Naive thymus-derived CD4-positive, alpha-beta T cell (primary cell): Measurements from ENCODE around the gene SEZ6. TPM values are rescaled to one million over a fixed set of nuclear protein-coding genes. Genes with fewer than 3 reads are reported as not detected.
"Not testable (repeated sequence)": the region's sequence is repeated elsewhere in the genome, so short reads cannot be mapped to it uniquely, and the experiment has no call there.

Experiments
- ATAC-seq: fragments of 150-1000 bp; cut with Tn5 transposase; 2 replicates; pipeline ENCODE4 v1.10.0; 2021; ENCODE audit warnings: mild to moderate bottlenecking, moderate library complexity
- CTCF ChIA-PET: fragments of 350-600 bp; sonication (Branson Sonifier 250); formaldehyde crosslinking; loops from one replicate; lab custom pipeline; 2021; ENCODE audit warnings: antibody characterized with exemption; lab: Charles Lee
- POLR2A ChIA-PET: fragments of 350-600 bp; sonication (Branson Sonifier 250); formaldehyde crosslinking; loops from one replicate; lab custom pipeline; 2021; ENCODE audit warnings: antibody characterized with exemption, inconsistent platforms; lab: Charles Lee
- DNase-seq, 9 donors: peaks; one replicate each; pipeline versions ENCODE4 v3.0.0 to v3.0.0-alpha.2; 2020 to 2022; ENCODE audit warnings: mixed read lengths in 1 of 9
- H3K27ac ChIP-seq: one replicate; pipeline ENCODE4 v1.7.0; 2013; ENCODE audit warnings: mild to moderate bottlenecking, low read depth, low read length, moderate library complexity
- H3K27me3 ChIP-seq, 2 donors: one replicate each; pipeline ENCODE4 v1.7.0; 2013; ENCODE audit warnings: low read length in 2 of 2, mild to moderate bottlenecking in 2 of 2, moderate library complexity in 2 of 2; ENCODE audit not compliant: control insufficient read depth in 2 of 2, insufficient read depth in 2 of 2
- H3K36me3 ChIP-seq, 3 experiments: 1 replicate in 2 of 3; 2 replicates in 1 of 3; pipeline ENCODE4 v1.7.0; 2013; ENCODE audit warnings: low read length in 3 of 3, mild to moderate bottlenecking in 3 of 3, moderate library complexity in 1 of 3; ENCODE audit not compliant: insufficient read depth in 3 of 3, control insufficient read depth in 2 of 3
- H3K4me1 ChIP-seq, 2 donors: one replicate each; pipeline ENCODE4 v1.7.0; 2013; ENCODE audit warnings: low read length in 2 of 2, mild to moderate bottlenecking in 2 of 2, moderate library complexity in 1 of 2; ENCODE audit not compliant: control insufficient read depth in 2 of 2, insufficient read depth in 2 of 2
- H3K4me3 ChIP-seq: 2 replicates; pipeline ENCODE4 v1.7.0; 2013; ENCODE audit warnings: mild to moderate bottlenecking, low read length
- H3K9me3 ChIP-seq, 3 experiments: 1 replicate in 2 of 3; 2 replicates in 1 of 3; pipeline ENCODE4 v1.7.0; 2013; ENCODE audit warnings: low read length in 3 of 3; ENCODE audit not compliant: control insufficient read depth in 2 of 3
- H3K27ac Mint-ChIP-seq, 9 donors: one replicate each; pipeline ENCODE4 v1.8.0; 2020 to 2022; ENCODE audit warnings: mixed read lengths in 9 of 9, mild to moderate bottlenecking in 8 of 9, moderate library complexity in 5 of 9, inconsistent platforms in 2 of 9
- H3K27me3 Mint-ChIP-seq, 5 donors: one replicate each; pipeline ENCODE4 v1.8.0; 2021 to 2022; ENCODE audit warnings: mixed read lengths in 5 of 5, mild to moderate bottlenecking in 1 of 5
- H3K36me3 Mint-ChIP-seq, 5 donors: one replicate each; pipeline ENCODE4 v1.8.0; 2020 to 2022; ENCODE audit warnings: mixed read lengths in 5 of 5, mild to moderate bottlenecking in 3 of 5, inconsistent platforms in 1 of 5
- H3K4me1 Mint-ChIP-seq, 7 donors: one replicate each; pipeline ENCODE4 v1.8.0; 2020 to 2022; ENCODE audit warnings: mixed read lengths in 7 of 7, mild to moderate bottlenecking in 3 of 7, inconsistent platforms in 1 of 7
- H3K4me3 Mint-ChIP-seq, 10 donors: one replicate each; pipeline ENCODE4 v1.8.0; 2020 to 2022; ENCODE audit warnings: mild to moderate bottlenecking in 10 of 10, mixed read lengths in 10 of 10, moderate library complexity in 6 of 10, inconsistent platforms in 2 of 10
- H3K9me3 Mint-ChIP-seq, 11 donors: one replicate each; pipeline ENCODE4 v1.8.0; 2020 to 2022; ENCODE audit warnings: mixed read lengths in 11 of 11, mild to moderate bottlenecking in 4 of 11, inconsistent platforms in 1 of 11, moderate library complexity in 1 of 11
- intact Hi-C, 2 donors: fragments of 100-400 bp; cut with micrococcal nuclease; formaldehyde crosslinking; loops; one replicate each; pipeline ENCODE4 v1.15.1; 2023
- polyA plus RNA-seq, 2 donors: library from polyadenylated mRNA; unstranded; fragments of 300-500 nt; fragmentation: Illumina TruSeq; gene quantifications; one replicate each; pipeline ENCODE4 v1.2.3, GENCODE V29; 2021
- total RNA-seq, 6 experiments: library from RNA in 5 of 6; stranded (reverse) in 5 of 6; gene quantifications; 1 replicate in 5 of 6; 2 replicates in 1 of 6; pipeline ENCODE4 v1.2.3 and lab custom pipeline; 2021 to 2026

SEZ6 gene
- total and polyA plus RNA-seq, 7 experiments from 2014 or later, result 0.40 to 2.0 (median 0.64) TPM; not detected in 3

DNA sequence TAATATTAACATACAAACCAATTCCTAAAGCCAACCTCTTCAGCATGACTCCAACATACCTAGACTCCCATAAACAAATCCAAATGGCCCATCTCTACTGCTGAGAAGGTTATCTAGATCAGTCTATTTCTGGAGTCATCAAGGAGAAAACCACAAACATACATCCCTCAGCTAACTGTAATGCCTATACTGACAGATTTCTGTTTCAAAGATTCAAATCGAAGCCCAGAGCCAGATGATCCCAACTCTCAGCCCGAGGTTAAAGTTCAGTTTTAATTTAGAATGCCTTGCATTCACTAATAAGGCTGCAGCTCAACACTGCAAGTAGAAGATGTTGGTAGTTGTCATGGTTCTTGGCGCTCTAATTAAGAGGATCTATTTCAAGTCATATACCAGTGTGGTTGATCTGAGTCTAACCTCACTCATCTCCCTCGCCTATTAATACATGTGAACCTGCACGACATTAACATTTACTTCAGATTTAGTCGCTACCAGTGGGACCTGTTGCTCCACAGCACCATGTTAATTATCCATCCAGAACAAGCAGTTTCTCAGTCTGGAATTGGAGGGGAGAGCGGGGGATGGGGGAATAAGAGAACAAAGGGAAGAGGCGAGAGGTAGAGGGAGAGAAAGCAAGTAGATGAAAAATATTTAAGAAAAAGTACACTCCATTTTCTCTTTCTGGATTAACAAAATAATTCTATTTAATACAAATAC is 69.9 kb downstream of the SEZ6 start:
- Histone ChIP-seq H3K9me3 (no peaks in the 10 kb centered on the region), H3K27ac (no peak overlapping the region), H3K4me1 (peaks cover 20 to 38% of the 10 kb centered on the region in 2 donors), H3K4me3 (no peak overlapping the region), H3K27me3 (no peaks in the 10 kb centered on the region), H3K36me3 (no peaks in the 10 kb centered on the region)
- H3K9me3 Mint-ChIP-seq, result no peaks in the 10 kb centered on the region
- no peaks in the 10 kb centered on the region for H3K27me3 Mint-ChIP-seq
- peaks cover 0 to 14% (median 0%) of the 10 kb centered on the region in 5 donors for H3K36me3 Mint-ChIP-seq
- DNase-seq, result no peak
- peaks cover 50 to 92% (median 82%) of the 10 kb centered on the region in 7 donors for H3K4me1 Mint-ChIP-seq
- CTCF ChIA-PET, result interaction anchor here (1.2 to 1.5 kb wide), 2 partner anchors 18 to 181 kb away, joined by 3 read pairs; no protein-coding TSS in a partner anchor
- peak overlapping the region in 8 of 9 donors; percentile 24 to 83 (median 74) for H3K27ac Mint-ChIP-seq
- intact Hi-C loops, result no loop called here
- H3K4me3 Mint-ChIP-seq, result peak overlapping the region in 2 of 10 donors; percentile 15 to 45
- POLR2A ChIA-PET, result interaction anchor here (0.5 to 12.6 kb wide), 3 partner anchors 11 to 86 kb away, joined by 3 to 107 read pairs (median 4); partner anchors contain the start of gene PHF12
- no peak for ATAC-seq

DNA sequence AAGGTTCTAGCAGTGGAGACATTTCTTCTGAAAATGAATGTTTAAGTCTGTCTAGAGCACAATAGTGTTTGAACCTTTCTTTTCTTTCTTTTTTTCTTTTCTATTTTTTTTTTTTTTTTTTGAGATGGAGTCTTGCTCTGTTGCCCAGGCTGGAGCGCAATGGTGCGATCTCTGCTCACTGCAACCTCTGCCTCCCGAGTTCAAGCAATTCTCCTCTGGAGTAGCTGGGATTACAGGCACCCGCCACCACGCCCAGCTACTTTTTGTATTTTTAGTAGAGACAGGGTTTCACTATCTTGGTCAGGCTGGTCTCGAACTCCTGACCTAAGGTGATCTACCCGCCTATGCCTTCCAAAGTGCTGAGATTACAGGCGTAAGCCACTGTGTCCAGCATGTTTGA is 71.3 kb downstream of the SEZ6 start:
- ChIA-PET POLR2A (interaction anchor here (0.9 to 12.6 kb wide), 5 partner anchors 9 to 91 kb away, joined by 3 to 107 read pairs (median 4); partner anchors contain the start of genes FAM222B and PHF12), CTCF (interaction anchor here (0.7 to 1.2 kb wide), 3 partner anchors 11 to 170 kb away, joined by 3 to 4 read pairs (median 4); no protein-coding TSS in a partner anchor)
- DNase-seq, H3K27ac ChIP-seq, H3K36me3 ChIP-seq, H3K4me3 Mint-ChIP-seq, H3K27me3 ChIP-seq, H3K9me3 ChIP-seq, H3K27me3 Mint-ChIP-seq, intact Hi-C loops, H3K4me3 ChIP-seq, ATAC-seq, H3K9me3 Mint-ChIP-seq: not testable (repeated sequence)
- peaks cover 19 to 24% of the 10 kb centered on the region in 2 donors for H3K4me1 ChIP-seq
- Mint-ChIP-seq H3K27ac (peak overlapping the region in 4 of 9 donors; percentile 15 to 73 (median 53)), H3K4me1 (peaks cover 46 to 92% (median 78%) of the 10 kb centered on the region in 7 donors), H3K36me3 (peaks cover 0 to 21% (median 7%) of the 10 kb centered on the region in 5 donors)

DNA sequence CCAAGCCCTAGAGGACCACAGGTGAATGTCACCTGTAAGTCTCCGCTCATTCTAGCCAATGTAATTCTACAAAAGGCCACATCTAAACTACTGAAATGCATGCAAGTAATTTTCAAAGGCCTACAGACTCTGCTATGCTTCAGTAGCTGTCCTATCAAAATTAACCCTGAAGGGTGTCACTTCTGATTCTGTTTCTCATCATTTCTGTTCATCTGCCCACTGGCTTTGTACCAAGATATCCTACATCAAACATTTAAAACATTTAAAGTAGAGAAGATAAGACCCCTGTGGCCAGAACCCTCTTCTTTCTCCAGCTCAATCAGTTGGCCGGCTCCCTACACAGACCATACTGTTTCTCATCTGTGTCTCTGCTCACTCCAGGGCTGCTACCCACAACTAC is 76.0 kb downstream of the SEZ6 start:
- ATAC-seq, result no peak
- no peak for DNase-seq
- Histone ChIP-seq H3K4me3 (no peak overlapping the region), H3K27ac (peak overlapping the region; percentile 38), H3K27me3 (no peaks in the 10 kb centered on the region), H3K36me3 (peaks cover 0 to 6% (median 0%) of the 10 kb centered on the region in 3 experiments), H3K9me3 (no peaks in the 10 kb centered on the region), H3K4me1 (peaks cover 30 to 33% of the 10 kb centered on the region in 2 donors)
- H3K27ac Mint-ChIP-seq, result peak overlapping the region; percentile 36 to 99 (median 93)
- peak overlapping the region in 2 of 10 donors; percentile 5 to 10 for H3K4me3 Mint-ChIP-seq
- H3K4me1 Mint-ChIP-seq, result peaks cover 38 to 85% (median 69%) of the 10 kb centered on the region in 7 donors
- peaks cover 0 to 47% (median 18%) of the 10 kb centered on the region in 5 donors for H3K36me3 Mint-ChIP-seq
- CTCF ChIA-PET, result interaction anchor here (0.6 to 1.0 kb wide), 4 partner anchors 10 to 137 kb away, joined by 3 to 4 read pairs (median 4); no protein-coding TSS in a partner anchor
- H3K9me3 Mint-ChIP-seq, result peaks cover 0 to 5% (median 0%) of the 10 kb centered on the region in 11 donors
- intact Hi-C loops, result no loop called here
- H3K27me3 Mint-ChIP-seq, result no peaks in the 10 kb centered on the region
- POLR2A ChIA-PET, result interaction anchor here (1.0 to 1.8 kb wide), 5 partner anchors 9 to 202 kb away, joined by 3 to 6 read pairs (median 3); no protein-coding TSS in a partner anchor

DNA sequence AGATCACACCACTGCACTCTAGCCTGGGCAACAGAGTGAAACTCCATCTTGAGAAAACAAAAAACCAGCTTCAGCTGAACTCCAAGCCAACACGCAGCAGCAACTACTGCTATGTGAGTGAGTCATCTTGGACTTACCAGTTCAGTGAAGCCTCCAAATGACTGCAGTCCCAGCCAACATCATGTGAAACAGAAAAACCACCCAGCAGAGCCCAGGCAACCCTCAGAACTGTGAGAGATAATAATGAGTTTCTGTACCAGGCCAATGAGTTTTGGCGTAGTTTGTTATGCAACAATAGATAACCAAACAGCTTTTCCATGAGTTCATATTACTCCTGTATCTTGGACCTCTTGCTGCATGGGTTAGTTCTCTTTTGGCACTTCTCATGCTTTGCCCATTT is 77.8 kb downstream of the SEZ6 start:
- H3K4me3 ChIP-seq, result no peak overlapping the region
- ChIA-PET CTCF (interaction anchor here (0.6 to 1.3 kb wide), 3 partner anchors 11 to 175 kb away, joined by 3 to 4 read pairs (median 3); no protein-coding TSS in a partner anchor), POLR2A (interaction anchor here (1.3 to 5.2 kb wide), 5 partner anchors 10 to 26 kb away, joined by 4 to 93 read pairs (median 11); partner anchors contain the start of gene PHF12)
- H3K27me3 ChIP-seq, result no peaks in the 10 kb centered on the region
- H3K9me3 Mint-ChIP-seq, result peaks cover 0 to 5% (median 0%) of the 10 kb centered on the region in 11 donors
- peak overlapping the region in 2 of 10 donors; percentile 8 to 30 for H3K4me3 Mint-ChIP-seq
- no peaks in the 10 kb centered on the region for H3K27me3 Mint-ChIP-seq
- peak overlapping the region; percentile 93 to 99 (median 96) for H3K27ac Mint-ChIP-seq
- H3K4me1 ChIP-seq, result peaks cover 26 to 38% of the 10 kb centered on the region in 2 donors
- ATAC-seq, result no peak
- intact Hi-C loops, result no loop called here
- peaks cover 35 to 81% (median 62%) of the 10 kb centered on the region in 7 donors for H3K4me1 Mint-ChIP-seq
- peaks cover 0 to 55% (median 30%) of the 10 kb centered on the region in 5 donors for H3K36me3 Mint-ChIP-seq
- H3K36me3 ChIP-seq, result peaks cover 4 to 17% (median 8%) of the 10 kb centered on the region in 3 experiments
- H3K9me3 ChIP-seq, result no peaks in the 10 kb centered on the region
- H3K27ac ChIP-seq, result peak overlapping the region; percentile 88
- peak in 1 of 9 donors; percentile 15 for DNase-seq

DNA sequence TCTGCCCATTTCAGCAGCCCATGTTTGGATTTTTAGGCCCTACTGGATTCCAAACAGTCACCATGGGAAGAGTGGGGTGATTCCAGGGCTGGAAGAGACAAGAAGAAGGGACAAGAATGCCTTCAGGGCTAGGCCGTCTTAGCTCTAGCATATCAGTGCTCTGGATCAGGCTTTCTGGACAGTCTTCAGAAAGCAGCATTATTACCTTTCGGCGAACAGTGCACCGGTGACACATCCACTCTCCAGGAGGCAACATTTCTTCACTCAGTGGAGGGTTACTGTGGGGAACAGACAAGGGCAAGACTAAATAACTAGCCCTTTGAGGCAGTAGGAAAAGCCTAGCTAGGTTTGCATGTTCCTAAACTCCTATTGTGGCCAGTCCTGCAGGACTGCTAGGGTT is 79.0 kb downstream of the SEZ6 start:
- ChIA-PET POLR2A (interaction anchor here (0.5 to 5.2 kb wide), 16 partner anchors 8 to 591 kb away, joined by 3 to 93 read pairs (median 4); partner anchors contain the start of gene PHF12), CTCF (interaction anchor here (0.9 to 1.6 kb wide), 7 partner anchors 8 to 200 kb away, joined by 3 to 8 read pairs (median 4); partner anchors contain the start of gene PHF12)
- Mint-ChIP-seq H3K4me3 (peak overlapping the region in 8 of 10 donors; percentile 8 to 78 (median 56)), H3K9me3 (peaks cover 0 to 5% (median 0%) of the 10 kb centered on the region in 11 donors), H3K36me3 (peaks cover 0 to 59% (median 36%) of the 10 kb centered on the region in 5 donors), H3K4me1 (peaks cover 35 to 71% (median 56%) of the 10 kb centered on the region in 7 donors), H3K27ac (peak overlapping the region; percentile 93 to 99 (median 96)), H3K27me3 (no peaks in the 10 kb centered on the region)
- Histone ChIP-seq H3K4me3 (peak overlapping the region; percentile 4), H3K4me1 (peaks cover 26 to 38% of the 10 kb centered on the region in 2 donors), H3K27ac (peak overlapping the region; percentile 88), H3K27me3 (no peaks in the 10 kb centered on the region), H3K36me3 (peaks cover 8 to 26% (median 8%) of the 10 kb centered on the region in 3 experiments), H3K9me3 (no peaks in the 10 kb centered on the region)
- intact Hi-C loops, result loop anchor here (1.0 to 2.0 kb wide), 7 partner anchors 10 to 264 kb away; partner anchors contain the start of genes DHRS13 (in 1 of the 2), PHF12 (in 1 of the 2), SUPT6H (in 1 of the 2) and TRAF4 (in 1 of the 2)
- ATAC-seq, result no peak
- DNase-seq, result peak in 1 of 9 donors; percentile 6
